Fibroblast of skin of abdomen (primary cell): ENCODE data around the gene OBSL1.

ENCODE experiments used
- DNase-seq: peaks from one replicate; pipeline ENCODE4 v3.0.0-alpha.2; 2013

Gene OBSL1

GRCh38 chr2:219596954-219597551 lies 25.7 kb upstream of the OBSL1 start:
- no peak for DNase-seq

DNA sequence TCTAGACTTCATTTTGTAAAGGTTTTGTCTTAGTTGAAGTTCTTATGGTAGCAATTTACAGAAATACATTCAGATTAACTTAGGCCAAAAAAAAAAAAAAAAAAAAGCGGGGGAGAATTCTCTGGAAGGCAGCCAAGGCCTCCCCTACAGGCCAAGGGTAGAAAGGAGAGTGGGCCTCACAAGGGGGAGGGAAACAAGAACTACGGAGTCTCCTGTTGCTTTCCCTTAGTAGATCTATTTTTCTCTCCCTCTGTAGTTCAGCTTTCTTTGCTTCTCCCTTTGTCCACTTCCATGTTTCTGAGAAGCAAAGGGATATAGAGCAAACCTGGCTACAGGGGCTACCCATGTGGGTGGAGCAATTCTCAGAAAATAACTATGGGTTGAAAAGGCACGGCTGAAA lies 23.9 kb upstream of the OBSL1 start:
- DNase-seq: peak; percentile 28

DNA sequence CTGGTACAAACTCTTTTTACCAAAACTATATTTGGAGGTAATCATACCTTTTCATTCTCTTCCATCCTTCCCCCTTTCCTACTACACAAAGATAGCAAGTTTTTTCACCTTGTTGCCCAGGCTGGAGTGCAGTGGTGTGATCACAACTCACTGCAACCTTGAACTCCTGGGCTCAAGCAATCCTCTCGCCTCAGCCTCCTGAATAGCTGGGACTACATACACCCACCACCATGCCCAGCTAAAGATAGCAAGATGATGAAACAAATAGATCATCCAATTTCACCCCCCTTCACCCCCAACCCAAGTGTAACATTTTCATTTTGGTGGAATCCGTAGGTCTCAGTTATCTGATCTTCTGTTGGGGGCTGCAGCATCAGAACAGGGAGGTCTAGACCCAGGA lies 21.8 kb upstream of the OBSL1 start:
- no peak for DNase-seq

DNA sequence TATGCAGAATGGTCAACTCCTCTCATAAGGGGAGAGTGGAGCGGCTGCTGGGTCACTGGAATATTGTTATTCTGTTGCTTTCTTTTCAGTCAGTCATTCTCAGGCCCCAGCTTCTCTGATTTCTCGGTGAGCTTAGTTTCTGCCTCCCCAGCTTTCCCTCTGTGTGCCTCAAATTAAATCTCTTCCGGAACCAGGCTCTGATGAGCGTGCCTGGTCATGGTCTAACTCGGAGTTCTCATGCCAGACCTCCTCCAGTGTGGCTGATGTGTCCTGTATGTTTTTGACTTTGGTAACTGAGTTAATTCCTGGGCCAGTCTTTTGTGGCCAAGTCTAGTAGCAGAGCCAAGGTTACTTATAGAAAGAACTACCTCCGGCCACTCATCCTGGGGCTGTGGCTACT lies 21.4 kb upstream of the OBSL1 start:
- DNase-seq: no peak

- DNase-seq: no peak
Observed at GRCh38 chr2:219591091-219591490, 19.8 kb upstream of the OBSL1 start.

DNA sequence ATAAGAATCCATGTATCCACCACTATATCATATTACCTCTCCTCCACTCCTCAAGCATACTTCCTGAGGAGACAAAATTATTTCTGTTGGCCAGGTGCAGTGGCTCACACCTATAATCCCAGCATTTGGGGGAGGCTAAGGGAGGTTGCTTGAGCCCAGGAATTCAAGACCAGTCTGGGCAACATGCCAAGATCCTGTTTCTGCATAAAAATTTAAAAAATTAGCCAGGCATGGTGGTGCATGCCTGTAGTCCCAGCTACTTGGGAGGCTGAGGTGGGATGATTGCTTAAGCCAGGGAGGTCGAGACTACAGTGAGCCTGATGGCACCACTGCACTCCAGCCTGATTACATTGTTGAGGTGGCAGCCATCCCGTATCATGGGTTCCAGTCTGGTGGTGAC lies 10.0 kb upstream of the OBSL1 start:
- no peak for DNase-seq

DNA sequence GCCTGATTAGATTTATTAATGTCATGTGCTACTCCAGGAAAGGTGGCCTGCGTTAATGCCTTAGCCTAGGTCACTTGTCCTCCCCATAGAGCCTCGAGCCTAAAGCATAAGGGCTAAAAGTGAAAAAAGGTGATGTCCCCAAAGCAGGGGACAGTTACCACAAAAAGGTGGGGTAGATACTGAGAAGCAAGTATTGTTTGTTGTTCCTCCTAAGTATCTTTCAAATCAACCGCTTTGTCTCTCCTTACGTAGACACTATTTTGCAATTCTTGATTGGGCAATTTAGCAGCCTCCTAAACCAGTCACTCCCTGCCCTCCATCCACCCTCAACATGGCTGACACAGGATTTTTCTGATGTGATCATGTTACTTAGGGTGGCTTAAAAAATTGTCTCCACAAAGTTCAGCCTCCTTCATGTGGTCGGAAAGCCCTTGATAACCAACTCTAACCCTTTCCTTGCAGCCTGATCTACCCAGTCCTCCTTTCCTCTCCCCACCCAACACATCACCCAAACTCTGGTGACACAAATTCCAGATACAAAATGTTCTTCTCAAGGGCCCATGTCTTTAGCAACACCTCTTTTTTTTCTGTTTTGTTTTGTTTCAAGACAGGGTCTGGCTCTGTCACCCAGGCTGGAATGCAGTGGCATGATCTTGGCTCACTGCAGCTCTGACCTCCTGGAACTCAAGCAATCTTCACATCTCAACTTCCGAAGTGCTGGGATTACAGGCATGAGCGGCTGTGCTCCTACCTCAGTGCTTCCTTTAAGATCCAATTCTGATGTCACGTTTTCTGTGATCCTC lies 7.7 kb upstream of the OBSL1 start:
- DNase-seq: no peak

DNA sequence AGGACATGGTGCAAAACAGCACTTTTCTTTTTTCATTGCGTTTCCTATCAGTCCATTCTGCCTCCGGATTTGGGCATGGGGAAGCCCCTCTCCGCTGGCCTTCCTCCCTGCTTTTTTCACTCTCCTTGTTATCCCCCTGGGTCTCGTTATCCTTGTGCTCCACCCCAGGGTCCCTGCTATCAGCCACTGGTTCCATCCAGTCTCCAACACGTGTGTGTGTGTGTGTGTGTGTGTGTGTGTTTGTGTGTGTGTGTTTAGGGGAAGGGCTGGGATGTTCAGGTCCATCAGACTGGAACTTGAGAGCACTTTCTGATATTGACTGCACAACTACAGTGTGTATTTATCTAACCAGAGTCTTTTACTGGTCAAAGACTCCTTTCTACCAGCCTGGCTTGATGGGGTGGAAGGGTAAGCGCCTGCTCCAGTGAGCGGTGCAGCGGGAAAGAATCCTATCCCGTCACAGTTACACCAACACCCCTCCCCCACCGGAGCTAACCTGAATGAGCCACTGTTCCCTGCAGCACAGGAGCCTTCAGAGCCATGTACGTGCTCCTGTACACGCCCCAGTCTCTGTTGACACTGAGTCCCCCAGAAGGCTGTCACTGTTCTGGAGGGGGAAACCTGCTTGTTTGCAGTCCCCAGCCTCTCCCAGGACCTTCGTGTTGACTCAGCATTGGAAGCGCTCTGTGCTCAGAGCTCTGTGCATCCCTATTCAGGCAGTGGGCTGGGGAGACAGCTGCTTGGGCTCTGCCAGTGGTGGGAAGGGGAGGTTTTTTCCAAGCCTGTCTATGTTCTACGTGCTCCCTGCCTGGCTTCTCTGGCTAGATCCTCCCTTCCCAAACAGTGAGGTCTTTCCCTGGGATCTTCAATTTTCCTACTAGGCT lies 5.4 kb upstream of the OBSL1 start:
- no peak for DNase-seq

GRCh38 chr2:219575566-219576504 lies 4.5 kb upstream of the OBSL1 start:
- DNase-seq: no peak

DNA sequence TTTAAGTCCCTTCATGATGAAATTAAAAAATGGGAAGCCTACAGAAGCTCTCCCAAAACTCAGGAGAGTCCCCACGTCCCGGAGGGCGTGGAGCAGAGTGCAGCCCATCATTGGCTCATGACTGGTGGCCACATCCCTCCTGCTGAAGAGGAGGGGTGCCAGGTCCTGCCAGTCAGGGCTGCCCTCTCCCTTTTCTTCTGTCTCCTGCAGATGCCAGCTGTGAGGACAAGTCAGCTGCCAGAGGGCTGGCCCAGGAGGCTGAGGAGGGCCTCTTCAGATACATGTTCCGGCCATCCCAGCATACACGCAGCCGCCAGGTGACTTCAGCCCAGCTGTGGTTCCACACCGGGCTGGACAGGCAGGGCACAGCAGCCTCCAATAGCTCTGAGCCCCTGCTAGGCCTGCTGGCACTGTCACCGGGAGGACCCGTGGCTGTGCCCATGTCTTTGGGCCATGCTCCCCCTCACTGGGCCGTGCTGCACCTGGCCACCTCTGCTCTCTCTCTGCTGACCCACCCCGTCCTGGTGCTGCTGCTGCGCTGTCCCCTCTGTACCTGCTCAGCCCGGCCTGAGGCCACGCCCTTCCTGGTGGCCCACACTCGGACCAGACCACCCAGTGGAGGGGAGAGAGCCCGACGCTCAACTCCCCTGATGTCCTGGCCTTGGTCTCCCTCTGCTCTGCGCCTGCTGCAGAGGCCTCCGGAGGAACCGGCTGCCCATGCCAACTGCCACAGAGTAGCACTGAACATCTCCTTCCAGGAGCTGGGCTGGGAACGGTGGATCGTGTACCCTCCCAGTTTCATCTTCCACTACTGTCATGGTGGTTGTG lies 3.4 kb upstream of the OBSL1 start:
- no peak for DNase-seq

- DNase-seq: no peak
Observed at GRCh38 chr2:219573166-219573565, 1.8 kb upstream of the OBSL1 start.

- DNase-seq: no peak
Observed at GRCh38 chr2:219572237-219573001, 1.1 kb upstream of the OBSL1 start, which contains the start of gene INHA. Gene INHA, plus strand, starts transcription at chr2:219572310. Its CDS starts 65 bp downstream, at chr2:219572375.

- DNase-seq: peak; percentile 10
Observed at GRCh38 chr2:219570924-219571310, 422 bp downstream of the OBSL1 start.

GRCh38 chr2:219570194-219570923 lies 980 bp downstream of the OBSL1 start:
- peak; percentile 17 for DNase-seq

GRCh38 chr2:219569635-219570034 lies 1.7 kb downstream of the OBSL1 start:
- no peak for DNase-seq

DNA sequence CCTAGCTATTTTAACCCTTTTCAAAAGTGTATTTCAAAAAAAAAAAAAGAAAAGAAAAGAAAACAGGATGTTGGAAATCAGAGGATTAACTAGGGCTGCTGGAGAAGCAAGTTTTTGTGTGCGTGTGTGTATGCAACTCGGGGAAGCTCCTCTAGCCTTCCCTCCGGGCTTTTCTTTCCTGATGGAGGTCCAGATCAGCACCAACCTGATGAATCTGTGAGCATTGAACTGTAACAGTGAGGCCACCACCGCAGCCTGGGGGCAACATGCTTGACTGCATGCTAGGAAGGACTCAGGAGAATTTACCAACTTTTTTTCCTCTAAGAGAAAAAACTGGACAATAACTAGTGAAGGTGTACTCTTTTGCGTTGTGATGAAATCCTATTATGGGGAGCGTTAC lies 2.3 kb downstream of the OBSL1 start:
- no peak for DNase-seq

DNA sequence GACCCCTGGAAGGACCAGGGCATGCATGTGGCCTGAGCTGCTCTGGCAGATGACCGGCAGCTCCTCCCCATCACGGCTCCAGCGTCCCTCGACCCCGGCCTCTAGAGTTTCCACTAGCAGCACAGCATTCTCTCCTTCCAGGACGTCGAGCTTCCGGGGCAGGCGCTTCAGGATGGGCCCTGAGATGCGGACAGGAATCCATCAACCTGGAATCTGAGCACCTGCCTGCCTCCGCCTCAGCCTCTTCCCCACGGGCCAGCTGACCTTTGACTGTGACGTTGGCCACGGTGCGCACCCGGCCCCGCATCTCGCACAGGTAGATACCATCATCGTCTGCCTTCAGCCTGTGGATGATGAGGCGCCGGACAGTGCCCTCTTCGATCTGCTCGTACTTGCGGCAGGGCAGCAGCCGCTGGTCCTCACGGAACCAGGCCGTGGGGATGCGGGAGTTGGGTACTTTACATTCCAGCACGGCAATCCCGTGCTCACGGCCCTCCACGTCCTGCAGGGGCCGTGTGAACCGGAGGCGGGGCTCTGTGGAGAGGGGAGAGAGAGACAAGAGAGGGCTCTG lies 3.5 kb downstream of the OBSL1 start:
- DNase-seq: no peak

- no peak for DNase-seq
Observed at GRCh38 chr2:219567131-219567530, 4.2 kb downstream of the OBSL1 start.

DNA sequence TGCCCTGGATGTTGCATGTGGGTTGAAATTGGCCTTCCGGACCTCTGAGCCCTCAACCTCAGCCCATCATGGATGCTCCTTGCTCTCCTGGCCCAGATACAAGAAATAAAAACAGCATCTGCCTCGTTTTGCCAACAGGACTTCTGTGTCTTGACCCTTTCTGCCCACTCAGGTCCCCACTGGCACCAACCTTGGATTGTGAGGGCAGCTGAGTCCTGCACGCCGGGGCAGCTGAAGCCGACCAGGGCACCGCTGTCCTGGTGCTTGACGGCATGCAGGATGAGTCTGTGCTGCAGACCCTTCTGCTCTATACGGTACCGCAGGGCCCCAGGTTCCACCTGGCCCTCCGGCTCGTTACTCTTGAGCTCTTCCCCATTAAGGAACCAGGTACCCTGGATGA lies 4.7 kb downstream of the OBSL1 start:
- no peak for DNase-seq
